Adrenal gland (tissue), 12 donors: ENCODE measurements around the gene NAV2. TPM values are rescaled to one million over a fixed set of nuclear protein-coding genes. Genes with fewer than 3 reads are reported as not detected.

ENCODE experiments used
- DNase-seq, 7 donors: peaks; one replicate each; pipeline ENCODE4 v3.0.0-alpha.2; 2019 to 2020
- H3K27ac ChIP-seq, 5 donors: fragments of 200-600 bp; sonication (generic) in 4 of 5; 1 replicate in 3 of 5; 2 replicates in 2 of 5; pipeline versions ENCODE4 v1.5.1 to v1.8.0; 2016 to 2020; ENCODE audit warnings: mild to moderate bottlenecking in 1 of 5
- H3K27me3 ChIP-seq: fragments of 200-600 bp; 2 replicates; pipeline ENCODE4 v1.8.0; 2021
- H3K36me3 ChIP-seq, 2 donors: fragments of 200-600 bp; replicated peaks in 1 of 2; 1 replicate in 1 of 2; 2 replicates in 1 of 2; pipeline versions ENCODE4 v1.5.1 to v1.8.0; 2018 to 2022
- H3K4me1 ChIP-seq, 2 donors: fragments of 200-600 bp; replicated peaks in 1 of 2; 1 replicate in 1 of 2; 2 replicates in 1 of 2; pipeline versions ENCODE4 v1.5.1 to v1.8.0; 2018 to 2021
- H3K4me3 ChIP-seq, 4 donors: fragments of 200-600 bp; sonication (generic) in 3 of 4; one replicate each; pipeline ENCODE4 v1.5.1; 2016 to 2018
- H3K9me3 ChIP-seq, 3 donors: fragments of 200-600 bp; sonication (generic) in 1 of 3; replicated peaks in 1 of 3; 1 replicate in 2 of 3; 2 replicates in 1 of 3; pipeline versions ENCODE4 v1.5.1 to v1.8.0; 2016 to 2021
- CTCF ChIP-seq, 6 experiments: fragments of 450-650 bp in 4 of 6; fragments of 200-600 bp in 2 of 6; sonication (generic) in 1 of 6; IDR thresholded peaks; 1 replicate in 5 of 6; 2 replicates in 1 of 6; pipeline versions ENCODE4 v1.5.1 to v1.8.0; 2016 to 2021; ENCODE audit warnings: antibody characterized with exemption in 6 of 6, mild to moderate bottlenecking in 2 of 6, moderate library complexity in 1 of 6
- POLR2A ChIP-seq, 2 donors: fragments of 450-650 bp; IDR thresholded peaks; one replicate each; pipeline ENCODE4 v1.6.1; 2017; ENCODE audit warnings: antibody characterized with exemption in 2 of 2, mild to moderate bottlenecking in 2 of 2, moderate library complexity in 1 of 2
- WGBS, 4 donors: extraction: QIAGEN DNeasy Blood & Tissue Kit in 2 of 4; methylation state at CpG; one replicate each; pipeline versions ENCODE4 v1.1.5 to v1.1.7; 2013 to 2017; 5-methylcytosine and 5-hydroxymethylcytosine counted together
- intact Hi-C, 2 donors: fragments of 100-400 bp; cut with DNase I; formaldehyde crosslinking; loops; one replicate each; pipeline versions ENCODE4 v1.14.1 to v1.15.0; 2022 to 2023
- polyA plus RNA-seq, 3 donors: library from polyadenylated mRNA; stranded (reverse); fragments of 200-250 nt in 2 of 3; fragments of 350-450 nt in 1 of 3; fragmentation: Illumina TruSeq in 1 of 3; extraction: RNeasy Lipid Tissue Mini Kit (QIAGEN cat#74804) in 1 of 3; gene quantifications; one replicate each; pipeline ENCODE4 v1.2.3, GENCODE V29; 2013 to 2014
- total RNA-seq, 9 donors: library from RNA; depleted of rRNA in 4 of 9; stranded (reverse); fragments of >200 nt in 4 of 9; fragments of 120-200 nt in 1 of 9; fragmentation: NEBNext Ultra II Directional in 1 of 9; extraction: Animal tissue kit (Norgen Biotek cat#: 25700) in 1 of 9; gene quantifications; one replicate each; pipeline versions ENCODE4 v1.1.0 to v1.2.4, GENCODE V29; 2013 to 2023
- donor health status: healthy with polysubstance abuse.
- donor health status: Bipolar disorder and iron deficiency.
- donor health status: DM: yes; HTN: yes; CAD: no.
- donor health status: DM: no; HTN: no; CAD: no.
- donor health status: DM: no; HTN: no; CAD: no.
- donor health status: DM: yes; HTN: yes; CAD: no.

Gene NAV2
- total and polyA plus RNA-seq, 12 donors, result 1.6 to 9.2 (median 5.5) TPM

GRCh38 chr11:19767627-19768151 lies 55.1 kb downstream of the NAV2 start:
- no peak for TF ChIP-seq POLR2A (IDR thresholded peaks at IDR 0.05)
- TF ChIP-seq CTCF (IDR thresholded peaks at IDR 0.05), result no peak
- Histone ChIP-seq H3K27ac (no peak overlapping the region), H3K36me3 (no peaks in the 10 kb centered on the region), H3K27me3 (no peaks in the 10 kb centered on the region), H3K9me3 (no peaks in the 10 kb centered on the region), H3K4me1 (no peaks in the 10 kb centered on the region), H3K4me3 (no peak overlapping the region)
- no peak for DNase-seq
- 73 to 97% (median 88%) methylated on average over 4 to 5 of the region's 5 CpGs for WGBS, 4 donors
- intact Hi-C loops, result no loop called here

GRCh38 chr11:19768197-19768596 lies 55.6 kb downstream of the NAV2 start:
- Histone ChIP-seq H3K36me3 (no peaks in the 10 kb centered on the region), H3K9me3 (no peaks in the 10 kb centered on the region), H3K27me3 (no peaks in the 10 kb centered on the region), H3K4me3 (no peak overlapping the region), H3K27ac (no peak overlapping the region), H3K4me1 (no peaks in the 10 kb centered on the region)
- TF ChIP-seq CTCF (IDR thresholded peaks at IDR 0.05), result no peak
- no peak for TF ChIP-seq POLR2A (IDR thresholded peaks at IDR 0.05)
- intact Hi-C loops, result no loop called here
- 87 to 90% (median 88%) methylated on average over 6 of the region's 6 CpGs for WGBS, 4 donors
- DNase-seq, result no peak

- intact Hi-C loops, result no loop called here
- no peak for TF ChIP-seq CTCF (IDR thresholded peaks at IDR 0.05)
- TF ChIP-seq POLR2A (IDR thresholded peaks at IDR 0.05), result no peak
- H3K4me1 ChIP-seq, result no peaks in the 10 kb centered on the region
Measured at GRCh38 chr11:19768815-19769214, 56.2 kb downstream of the NAV2 start.

GRCh38 chr11:19769820-19770219 lies 57.2 kb downstream of the NAV2 start:
- H3K27me3 ChIP-seq, result no peaks in the 10 kb centered on the region
- WGBS, 4 donors, result 66 to 93% (median 86%) methylated on average over 1 of the region's 1 CpG
- no peak for TF ChIP-seq CTCF (IDR thresholded peaks at IDR 0.05)
- no peak overlapping the region for H3K4me3 ChIP-seq
- no peaks in the 10 kb centered on the region for H3K9me3 ChIP-seq
- intact Hi-C loops, result no loop called here
- H3K27ac ChIP-seq, result no peak overlapping the region
- no peaks in the 10 kb centered on the region for H3K36me3 ChIP-seq
- no peaks in the 10 kb centered on the region for H3K4me1 ChIP-seq
- DNase-seq, result no peak

More at GRCh38 chr11:19768815-19769214, 56.2 kb downstream of the NAV2 start:
- DNase-seq, result no peak
- H3K36me3 ChIP-seq, result no peaks in the 10 kb centered on the region
- H3K27me3 ChIP-seq, result no peaks in the 10 kb centered on the region
- H3K9me3 ChIP-seq, result no peaks in the 10 kb centered on the region
- H3K27ac ChIP-seq, result no peak overlapping the region
- H3K4me3 ChIP-seq, result no peak overlapping the region
